Nephron progenitor cell (in vitro differentiated cells): ENCODE data around the gene RPS18.
"Not testable (repeated sequence)": the region's sequence is repeated elsewhere in the genome, so short reads cannot be mapped to it uniquely, and the experiment has no call there.

ENCODE experiments used
- DNase-seq: peaks from one replicate; pipeline ENCODE4 v3.0.0; 2021
- H3K27ac Mint-ChIP-seq: 2 replicates; pipeline ENCODE4 v1.8.0; 2021; ENCODE audit warnings: mild to moderate bottlenecking, moderate library complexity, mixed read lengths
- H3K27me3 Mint-ChIP-seq: 2 replicates; pipeline ENCODE4 v1.8.0; 2021; ENCODE audit warnings: mild to moderate bottlenecking, low read depth, mixed read lengths; ENCODE audit not compliant: poor library complexity
- H3K36me3 Mint-ChIP-seq: 2 replicates; pipeline ENCODE4 v1.8.0; 2021; ENCODE audit warnings: low read depth, mixed read lengths
- H3K4me1 Mint-ChIP-seq: 2 replicates; pipeline ENCODE4 v1.8.0; 2021; ENCODE audit warnings: mixed read lengths
- H3K4me3 Mint-ChIP-seq: 2 replicates; pipeline ENCODE4 v1.8.0; 2021; ENCODE audit warnings: mild to moderate bottlenecking, moderate library complexity, mixed read lengths
- H3K9me3 Mint-ChIP-seq: 2 replicates; pipeline ENCODE4 v1.8.0; 2021; ENCODE audit warnings: mild to moderate bottlenecking, moderate library complexity, mixed read lengths
- TF ChIP-seq, protein P1 (sequence below): fragments of 200-600 bp; sonication (generic); IDR thresholded peaks from 2 replicates; pipeline ENCODE4 v1.5.0; 2021; ENCODE audit warnings: antibody characterized with exemption

The RPS18 gene

DNA sequence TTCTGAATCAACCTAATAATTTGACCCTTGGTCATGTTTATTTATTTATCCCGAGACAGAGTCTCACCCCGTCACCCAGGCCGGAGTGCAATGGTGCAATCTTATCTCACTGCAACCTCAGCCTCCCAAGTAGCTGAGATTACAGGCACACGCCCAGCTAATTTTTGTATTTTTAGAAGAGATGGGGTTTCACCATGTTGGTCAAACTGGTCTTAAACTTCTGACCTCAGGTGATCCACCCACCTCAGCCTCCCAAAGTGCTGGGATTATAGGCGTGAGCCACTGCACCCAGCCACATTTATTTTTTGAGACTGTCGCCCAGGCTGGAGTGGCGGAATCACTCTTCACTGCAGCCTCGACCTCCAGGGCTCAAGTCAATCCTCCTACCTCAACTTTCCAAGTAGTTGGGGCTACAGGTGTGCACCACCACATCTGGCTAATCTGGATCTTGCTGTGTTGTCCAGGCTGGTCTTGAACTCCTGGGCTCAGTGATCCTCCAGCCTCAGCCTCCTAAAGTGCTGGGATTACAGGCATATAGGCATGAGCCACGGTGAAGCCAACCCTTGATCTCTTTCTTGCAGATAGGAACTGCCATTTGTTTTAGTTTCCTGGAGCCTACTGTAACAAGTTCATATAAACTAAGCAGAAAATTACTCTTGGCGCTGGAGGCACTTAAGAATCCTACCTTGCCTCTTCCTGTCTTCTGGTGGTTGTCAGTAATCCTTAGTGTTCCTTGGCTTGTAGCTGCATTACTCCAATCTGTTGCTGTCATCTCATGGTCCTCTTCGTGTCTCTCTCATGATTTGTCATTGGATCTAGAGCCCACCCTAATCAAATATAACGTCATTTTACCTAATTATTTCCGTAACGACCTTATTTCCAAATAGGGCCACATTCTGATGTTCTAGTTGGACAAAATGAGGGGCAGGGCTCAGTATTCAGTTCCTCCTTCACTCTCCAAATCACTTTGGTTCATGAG is 2.3 kb downstream of the RPS18 start:
- Mint-ChIP-seq H3K27ac (peak overlapping the region; percentile 97), H3K4me1 (peaks cover 75% of the 10 kb centered on the region), H3K9me3 (no peaks in the 10 kb centered on the region), H3K4me3 (peak overlapping the region; percentile 96), H3K27me3 (no peaks in the 10 kb centered on the region), H3K36me3 (peaks cover 40% of the 10 kb centered on the region)
- no peak for DNase-seq
- TF ChIP-seq, protein P1, sequence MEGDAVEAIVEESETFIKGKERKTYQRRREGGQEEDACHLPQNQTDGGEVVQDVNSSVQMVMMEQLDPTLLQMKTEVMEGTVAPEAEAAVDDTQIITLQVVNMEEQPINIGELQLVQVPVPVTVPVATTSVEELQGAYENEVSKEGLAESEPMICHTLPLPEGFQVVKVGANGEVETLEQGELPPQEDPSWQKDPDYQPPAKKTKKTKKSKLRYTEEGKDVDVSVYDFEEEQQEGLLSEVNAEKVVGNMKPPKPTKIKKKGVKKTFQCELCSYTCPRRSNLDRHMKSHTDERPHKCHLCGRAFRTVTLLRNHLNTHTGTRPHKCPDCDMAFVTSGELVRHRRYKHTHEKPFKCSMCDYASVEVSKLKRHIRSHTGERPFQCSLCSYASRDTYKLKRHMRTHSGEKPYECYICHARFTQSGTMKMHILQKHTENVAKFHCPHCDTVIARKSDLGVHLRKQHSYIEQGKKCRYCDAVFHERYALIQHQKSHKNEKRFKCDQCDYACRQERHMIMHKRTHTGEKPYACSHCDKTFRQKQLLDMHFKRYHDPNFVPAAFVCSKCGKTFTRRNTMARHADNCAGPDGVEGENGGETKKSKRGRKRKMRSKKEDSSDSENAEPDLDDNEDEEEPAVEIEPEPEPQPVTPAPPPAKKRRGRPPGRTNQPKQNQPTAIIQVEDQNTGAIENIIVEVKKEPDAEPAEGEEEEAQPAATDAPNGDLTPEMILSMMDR, result no peak

DNA sequence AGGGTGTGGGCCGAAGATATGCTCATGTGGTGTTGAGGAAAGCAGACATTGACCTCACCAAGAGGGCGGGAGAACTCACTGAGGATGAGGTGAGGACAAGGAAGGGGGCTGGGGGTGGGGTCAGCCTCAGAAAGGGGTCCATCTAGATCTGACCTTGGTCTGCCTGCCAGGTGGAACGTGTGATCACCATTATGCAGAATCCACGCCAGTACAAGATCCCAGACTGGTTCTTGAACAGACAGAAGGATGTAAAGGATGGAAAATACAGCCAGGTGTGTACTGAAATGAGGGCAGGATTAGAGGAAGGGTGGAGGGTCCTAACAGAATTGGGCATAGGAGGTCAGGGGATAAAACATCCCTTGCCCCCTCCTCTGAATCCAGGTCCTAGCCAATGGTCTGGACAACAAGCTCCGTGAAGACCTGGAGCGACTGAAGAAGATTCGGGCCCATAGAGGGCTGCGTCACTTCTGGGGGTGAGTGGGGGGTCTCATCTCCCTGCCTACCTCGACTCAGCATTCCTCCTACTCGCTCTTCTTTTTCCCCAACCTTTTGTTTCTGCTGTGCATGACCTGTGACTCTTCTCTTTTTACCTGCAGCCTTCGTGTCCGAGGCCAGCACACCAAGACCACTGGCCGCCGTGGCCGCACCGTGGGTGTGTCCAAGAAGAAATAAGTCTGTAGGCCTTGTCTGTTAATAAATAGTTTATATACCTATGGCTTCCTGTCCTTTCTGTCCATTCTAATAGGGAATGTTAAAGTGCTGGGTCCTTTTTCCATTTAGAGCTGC is 4.1 kb downstream of the RPS18 start:
- Mint-ChIP-seq H3K36me3 (peaks cover 40% of the 10 kb centered on the region), H3K27ac (peak overlapping the region; percentile 95), H3K4me3 (peak overlapping the region; percentile 96), H3K4me1 (peaks cover 78% of the 10 kb centered on the region)
- not testable (repeated sequence) for DNase-seq, H3K9me3 Mint-ChIP-seq, H3K27me3 Mint-ChIP-seq

DNA sequence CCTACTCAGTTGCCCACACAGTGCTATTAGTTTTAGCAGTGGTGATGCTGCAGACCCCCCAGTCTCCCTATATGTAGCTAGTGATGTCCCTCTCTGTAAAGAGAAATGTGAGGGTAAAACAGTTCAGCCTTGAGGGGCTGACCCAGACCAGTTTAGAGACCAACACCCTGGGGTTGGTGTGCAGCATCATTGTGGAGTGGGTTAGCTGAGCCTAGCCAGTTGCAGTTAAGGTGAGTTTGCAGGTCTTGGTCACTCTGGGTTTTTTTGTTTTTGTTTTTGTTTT is 4.6 kb downstream of the RPS18 start:
- peak overlapping the region; percentile 95 for H3K27ac Mint-ChIP-seq
- peaks cover 77% of the 10 kb centered on the region for H3K4me1 Mint-ChIP-seq
- DNase-seq, result no peak
- TF ChIP-seq, protein P1, result no peak
- H3K9me3 Mint-ChIP-seq, result no peaks in the 10 kb centered on the region
- H3K4me3 Mint-ChIP-seq, result peak overlapping the region; percentile 96
- no peaks in the 10 kb centered on the region for H3K27me3 Mint-ChIP-seq
- peaks cover 40% of the 10 kb centered on the region for H3K36me3 Mint-ChIP-seq

DNA sequence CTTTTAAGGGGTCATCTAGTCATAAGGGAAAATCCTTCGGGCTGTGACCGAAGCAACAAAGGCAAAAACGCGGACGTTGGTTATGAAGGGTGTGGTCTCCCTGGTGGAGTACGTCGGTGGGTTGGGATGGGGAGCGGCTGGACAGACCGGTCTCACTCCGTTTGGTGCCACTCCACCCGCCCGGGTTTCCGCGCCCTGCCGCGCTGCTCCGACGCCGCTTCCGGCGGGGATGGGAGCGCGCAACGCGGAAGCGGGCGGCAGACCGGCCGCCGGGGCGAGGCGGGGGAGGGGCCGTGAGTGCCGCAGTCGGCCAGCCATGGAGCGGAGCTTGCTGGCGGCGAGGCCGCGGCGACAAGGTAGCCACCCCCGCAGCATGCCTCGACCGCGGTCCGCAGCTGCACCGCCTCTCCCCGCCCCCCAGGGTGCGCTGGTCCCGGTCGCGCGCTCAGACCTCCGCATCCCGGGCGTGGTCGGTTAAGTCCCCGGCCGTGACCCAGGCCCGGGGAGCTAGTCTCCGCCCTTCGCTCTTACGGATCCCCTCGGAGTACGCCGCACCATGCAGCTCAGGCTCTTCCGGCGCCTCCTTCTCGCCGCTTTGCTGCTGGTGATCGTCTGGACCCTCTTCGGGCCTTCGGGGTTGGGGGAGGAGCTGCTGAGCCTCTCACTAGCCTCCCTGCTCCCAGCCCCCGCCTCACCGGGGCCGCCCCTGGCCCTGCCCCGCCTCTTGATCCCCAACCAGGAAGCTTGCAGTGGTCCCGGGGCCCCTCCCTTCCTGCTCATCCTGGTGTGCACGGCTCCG is 5.2 kb downstream of the RPS18 start, which contains the start of gene B3GALT4:
B3GALT4 (plus strand) TSS at position 260 of the 799 bp plus-strand sequence; CDS start at position 557, 297 bp downstream.
- H3K4me3 Mint-ChIP-seq, result peak within 1 kb of the TSS; percentile 96
- H3K4me1 Mint-ChIP-seq, result peaks cover 74% of the 10 kb centered on the region

DNA sequence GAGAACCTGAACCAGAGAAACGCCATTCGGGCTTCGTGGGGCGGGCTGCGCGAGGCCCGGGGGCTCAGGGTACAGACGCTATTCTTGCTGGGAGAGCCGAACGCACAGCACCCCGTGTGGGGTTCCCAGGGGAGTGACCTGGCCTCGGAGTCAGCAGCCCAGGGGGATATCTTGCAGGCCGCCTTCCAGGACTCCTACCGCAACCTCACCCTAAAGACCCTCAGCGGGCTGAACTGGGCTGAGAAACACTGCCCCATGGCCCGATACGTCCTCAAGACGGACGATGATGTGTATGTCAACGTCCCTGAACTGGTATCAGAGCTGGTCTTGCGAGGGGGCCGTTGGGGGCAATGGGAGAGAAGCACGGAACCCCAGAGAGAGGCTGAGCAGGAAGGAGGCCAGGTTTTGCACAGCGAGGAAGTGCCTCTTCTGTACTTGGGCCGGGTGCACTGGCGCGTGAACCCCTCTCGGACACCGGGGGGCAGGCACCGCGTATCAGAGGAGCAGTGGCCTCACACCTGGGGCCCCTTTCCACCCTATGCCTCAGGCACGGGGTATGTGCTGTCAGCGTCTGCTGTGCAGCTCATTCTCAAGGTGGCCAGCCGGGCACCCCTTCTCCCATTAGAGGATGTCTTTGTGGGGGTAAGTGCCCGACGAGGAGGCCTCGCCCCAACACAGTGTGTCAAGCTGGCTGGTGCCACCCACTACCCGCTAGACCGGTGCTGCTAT is 6.0 kb downstream of the RPS18 start:
- Mint-ChIP-seq H3K27ac (peak overlapping the region; percentile 93), H3K27me3 (no peaks in the 10 kb centered on the region), H3K36me3 (peaks cover 34% of the 10 kb centered on the region), H3K9me3 (no peaks in the 10 kb centered on the region), H3K4me1 (peaks cover 67% of the 10 kb centered on the region), H3K4me3 (peak overlapping the region; percentile 84)
- TF ChIP-seq, protein P1, result no peak
- no peak for DNase-seq

More for the DNA sequence above, 5.2 kb downstream of the RPS18 start, which contains the start of gene B3GALT4:
- peak; percentile 87 for DNase-seq
- TF ChIP-seq, protein P1, result peak; percentile 68
- H3K36me3 Mint-ChIP-seq, result peaks cover 40% of the 10 kb centered on the region
- peak within 1 kb of the TSS; percentile 95 for H3K27ac Mint-ChIP-seq
- H3K27me3 Mint-ChIP-seq, result no peaks in the 10 kb centered on the region
- H3K9me3 Mint-ChIP-seq, result no peaks in the 10 kb centered on the region
